Right renal cortex interstitium (tissue), 3 donors: ENCODE data around the gene CCDC102A. TPM values are rescaled to one million over a fixed set of nuclear protein-coding genes. Genes with fewer than 3 reads are reported as not detected.
"Not testable (repeated sequence)": the region's sequence is repeated elsewhere in the genome, so short reads cannot be mapped to it uniquely, and the experiment has no call there.

Source experiments
- DNase-seq, 3 donors: peaks; one replicate each; pipeline ENCODE4 v3.0.0-alpha.2; 2013; ENCODE audit warnings: low read depth in 3 of 3, low spot score in 2 of 3
- polyA plus RNA-seq, 3 donors: library from polyadenylated mRNA; unstranded; fragments of 120-200 nt; gene quantifications; one replicate each; pipeline ENCODE4 v1.2.1, GENCODE V29; 2013; ENCODE audit not compliant: insufficient read length in 3 of 3

Gene CCDC102A
- polyA plus RNA-seq, 3 donors = 12.0 to 17.7 (median 14.3) TPM

GRCh38 chr16:57566436-57566835 lies 30.1 kb upstream of the CCDC102A start:
- no peak for DNase-seq

- no peak for DNase-seq
Observed at GRCh38 chr16:57565461-57565860, 29.1 kb upstream of the CCDC102A start.

GRCh38 chr16:57564571-57565270 lies 28.4 kb upstream of the CCDC102A start:
- no peak for DNase-seq

GRCh38 chr16:57563761-57564160 lies 27.4 kb upstream of the CCDC102A start:
- DNase-seq = no peak

- no peak for DNase-seq
Observed at GRCh38 chr16:57563487-57563750, 27.0 kb upstream of the CCDC102A start.

- no peak for DNase-seq
Observed at GRCh38 chr16:57562669-57563486, 26.5 kb upstream of the CCDC102A start.

- DNase-seq = no peak
Observed at GRCh38 chr16:57562066-57562465, 25.7 kb upstream of the CCDC102A start.

GRCh38 chr16:57559072-57559790 lies 22.9 kb upstream of the CCDC102A start:
- no peak for DNase-seq

- no peak for DNase-seq
Observed at GRCh38 chr16:57556941-57557541, 20.7 kb upstream of the CCDC102A start.

- DNase-seq = no peak
Observed at GRCh38 chr16:57555831-57556230, 19.5 kb upstream of the CCDC102A start.

GRCh38 chr16:57551057-57551456 lies 14.7 kb upstream of the CCDC102A start:
- no peak for DNase-seq

- DNase-seq = no peak
Observed at GRCh38 chr16:57549730-57550129, 13.4 kb upstream of the CCDC102A start.

GRCh38 chr16:57548408-57548807 lies 12.0 kb upstream of the CCDC102A start:
- DNase-seq = no peak

GRCh38 chr16:57547524-57547923 lies 11.2 kb upstream of the CCDC102A start:
- DNase-seq = not testable (repeated sequence)

- DNase-seq = no peak
Observed at GRCh38 chr16:57544124-57544653, 7.8 kb upstream of the CCDC102A start.

- no peak for DNase-seq
Observed at GRCh38 chr16:57541754-57542435, 5.5 kb upstream of the CCDC102A start.

GRCh38 chr16:57540906-57541753 lies 4.8 kb upstream of the CCDC102A start:
- no peak for DNase-seq

GRCh38 chr16:57540387-57540786 lies 4.0 kb upstream of the CCDC102A start:
- no peak for DNase-seq

- no peak for DNase-seq
Observed at GRCh38 chr16:57539072-57539796, 2.9 kb upstream of the CCDC102A start.
